ENCODE measurements around the gene AGTPBP1.

AGTPBP1 gene

DNA sequence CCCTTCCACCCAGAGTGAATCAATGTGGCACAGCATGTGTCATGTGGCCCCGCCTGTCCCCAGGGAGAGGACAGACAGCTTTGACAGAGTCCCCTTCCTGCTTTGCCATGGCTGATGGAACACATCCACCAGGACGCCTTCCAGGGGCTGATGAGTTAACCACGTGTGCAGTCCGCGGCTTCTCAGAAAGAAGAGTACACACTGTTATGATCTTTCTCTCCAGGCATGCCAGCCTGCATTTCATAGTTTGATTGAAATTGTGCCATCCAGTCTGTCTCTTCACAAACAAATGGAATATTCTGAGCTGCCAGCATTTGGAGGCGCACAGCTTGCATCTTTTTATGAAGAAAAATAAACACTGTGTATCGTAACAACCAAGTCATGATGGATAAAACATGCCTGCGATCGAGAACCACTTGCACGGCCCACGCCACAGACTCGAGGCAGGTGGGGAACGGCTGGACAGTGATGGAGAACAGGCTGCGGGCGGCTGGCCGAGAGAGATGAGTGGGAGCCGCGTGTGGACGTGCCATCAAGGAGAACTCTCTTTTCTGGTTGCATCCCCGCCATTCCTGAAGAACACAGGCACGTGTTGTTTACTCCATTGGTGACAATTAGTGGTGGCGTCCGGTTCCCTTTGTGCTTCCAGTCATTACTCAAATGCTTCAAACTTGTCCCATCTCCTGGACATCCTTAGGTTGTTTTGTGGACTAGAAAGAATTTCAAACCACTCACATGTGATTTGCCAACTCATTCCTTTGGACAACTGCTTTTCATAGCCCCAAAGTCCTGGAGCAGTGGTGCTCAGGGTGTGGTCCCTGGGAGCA is 220.2 kb downstream of the AGTPBP1 start:
- no peak for DNase-seq (ENCODE audit: low read depth)
- no peak overlapping the region for H3K4me3 ChIP-seq (replicated peaks; ENCODE audit: low read depth, low read length)

DNA sequence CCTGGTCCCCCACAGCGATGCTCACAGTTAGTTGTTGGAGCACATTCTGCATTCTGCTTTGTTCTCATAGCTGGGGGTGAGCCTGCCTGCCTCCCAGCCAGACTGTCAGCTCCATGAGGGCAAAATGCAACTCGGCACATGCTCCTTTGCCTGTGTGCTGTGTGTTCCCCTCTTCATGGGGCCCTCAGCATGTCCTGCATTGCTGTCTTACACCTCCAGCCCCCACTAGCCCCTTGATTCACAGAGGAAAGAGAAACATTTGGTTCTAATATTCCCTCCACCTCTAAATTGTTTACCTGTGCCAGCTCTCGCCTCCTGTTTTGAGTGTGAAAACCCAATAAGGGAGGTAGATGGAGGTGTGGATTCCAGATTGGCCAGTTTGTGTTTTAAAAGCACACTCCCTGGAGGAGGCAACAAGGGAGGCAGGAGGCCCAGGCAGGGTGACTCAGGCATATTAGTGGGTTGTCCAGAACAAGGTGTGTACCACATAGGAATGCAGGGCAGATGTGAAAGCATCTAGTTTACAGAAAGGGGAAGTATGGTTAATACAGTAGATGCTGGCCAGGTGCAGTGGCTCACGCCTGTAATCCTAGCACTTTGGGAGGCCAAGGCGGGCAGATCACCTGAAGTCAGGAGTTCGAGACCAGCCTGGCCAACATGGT is 224.6 kb downstream of the AGTPBP1 start:
- no peak for DNase-seq (ENCODE audit: low read depth)

More for the DNA sequence above, 220.2 kb downstream of the AGTPBP1 start:
- TF ChIP-seq, protein P1, sequence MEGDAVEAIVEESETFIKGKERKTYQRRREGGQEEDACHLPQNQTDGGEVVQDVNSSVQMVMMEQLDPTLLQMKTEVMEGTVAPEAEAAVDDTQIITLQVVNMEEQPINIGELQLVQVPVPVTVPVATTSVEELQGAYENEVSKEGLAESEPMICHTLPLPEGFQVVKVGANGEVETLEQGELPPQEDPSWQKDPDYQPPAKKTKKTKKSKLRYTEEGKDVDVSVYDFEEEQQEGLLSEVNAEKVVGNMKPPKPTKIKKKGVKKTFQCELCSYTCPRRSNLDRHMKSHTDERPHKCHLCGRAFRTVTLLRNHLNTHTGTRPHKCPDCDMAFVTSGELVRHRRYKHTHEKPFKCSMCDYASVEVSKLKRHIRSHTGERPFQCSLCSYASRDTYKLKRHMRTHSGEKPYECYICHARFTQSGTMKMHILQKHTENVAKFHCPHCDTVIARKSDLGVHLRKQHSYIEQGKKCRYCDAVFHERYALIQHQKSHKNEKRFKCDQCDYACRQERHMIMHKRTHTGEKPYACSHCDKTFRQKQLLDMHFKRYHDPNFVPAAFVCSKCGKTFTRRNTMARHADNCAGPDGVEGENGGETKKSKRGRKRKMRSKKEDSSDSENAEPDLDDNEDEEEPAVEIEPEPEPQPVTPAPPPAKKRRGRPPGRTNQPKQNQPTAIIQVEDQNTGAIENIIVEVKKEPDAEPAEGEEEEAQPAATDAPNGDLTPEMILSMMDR (IDR thresholded peaks at IDR 0.05; ENCODE audit: low read length, missing control alignments), result no peak

DNA sequence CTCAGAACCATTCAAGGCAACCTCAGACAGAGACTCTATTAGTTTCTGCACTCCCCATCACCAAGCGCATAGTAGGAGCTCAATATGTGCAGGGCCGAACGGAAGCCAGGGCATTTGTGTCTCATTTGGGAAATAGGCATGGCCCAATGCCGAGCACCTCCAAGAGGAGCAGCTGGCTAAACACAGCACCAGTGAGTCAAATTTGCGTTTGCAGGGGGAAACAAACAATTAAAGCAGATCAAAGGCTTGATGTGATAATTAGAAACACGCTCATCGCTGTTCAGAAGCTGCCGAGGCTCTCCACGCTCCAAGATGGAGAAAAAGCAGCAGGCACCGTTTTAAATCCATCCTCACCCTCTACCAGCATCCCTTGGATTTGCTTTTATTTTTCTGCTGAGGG is 225.3 kb downstream of the AGTPBP1 start:
- TF ChIP-seq, protein P1 (IDR thresholded peaks at IDR 0.05; ENCODE audit: low read length, missing control alignments), result no peak
- no peak for DNase-seq (ENCODE audit: low read depth)
- H3K4me3 ChIP-seq (replicated peaks; ENCODE audit: low read depth, low read length), result no peak overlapping the region

More for the DNA sequence above, 224.6 kb downstream of the AGTPBP1 start:
- TF ChIP-seq, protein P1 (IDR thresholded peaks at IDR 0.05; ENCODE audit: low read length, missing control alignments), result no peak
- H3K4me3 ChIP-seq (replicated peaks; ENCODE audit: low read depth, low read length), result no peak overlapping the region

DNA sequence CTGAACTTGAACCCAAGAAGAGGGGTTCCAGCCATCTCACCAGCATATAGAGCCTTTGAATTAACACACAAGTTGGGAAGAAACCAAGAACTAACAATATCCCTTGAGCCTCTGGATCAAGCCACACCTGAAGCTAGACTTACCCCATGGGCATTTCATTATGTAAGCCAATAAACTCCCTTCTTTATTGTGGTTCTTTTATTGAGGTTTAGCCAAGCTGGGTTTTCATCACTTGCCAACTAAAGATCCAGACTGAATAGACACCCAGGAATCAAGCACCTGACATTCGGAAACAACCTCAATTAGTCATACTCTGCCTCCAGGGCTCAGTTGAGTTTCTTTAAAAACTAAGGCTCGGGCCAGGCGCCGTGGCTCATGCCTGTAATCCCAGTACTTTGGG is 226.7 kb downstream of the AGTPBP1 start:
- no peak overlapping the region for H3K4me3 ChIP-seq (replicated peaks; ENCODE audit: low read depth, low read length)
- no peak for DNase-seq (ENCODE audit: low read depth)
- TF ChIP-seq, protein P1 (IDR thresholded peaks at IDR 0.05; ENCODE audit: low read length, missing control alignments), result no peak

DNA sequence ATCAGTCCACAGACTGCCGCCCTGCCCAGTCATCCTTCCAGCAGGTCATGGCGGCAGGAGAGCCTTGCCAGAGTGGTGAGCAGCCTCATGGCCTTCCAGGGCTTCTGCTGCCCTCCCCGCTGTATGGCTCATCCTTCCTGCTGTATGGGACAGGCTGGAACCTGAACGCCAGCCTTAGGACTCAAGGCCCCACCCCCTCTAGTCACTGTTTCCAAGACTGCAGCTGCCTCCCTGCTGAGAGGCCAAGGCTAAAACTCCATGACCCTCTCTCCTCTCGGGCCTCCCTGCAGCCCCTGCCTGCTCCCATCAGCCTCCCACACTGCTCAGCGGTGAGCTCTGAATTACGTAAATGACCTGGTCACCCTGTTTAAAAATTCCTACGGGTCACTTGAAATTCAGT is 227.5 kb downstream of the AGTPBP1 start:
- H3K4me3 ChIP-seq (replicated peaks; ENCODE audit: low read depth, low read length), result no peak overlapping the region
- DNase-seq (ENCODE audit: low read depth), result no peak
- TF ChIP-seq, protein P1 (IDR thresholded peaks at IDR 0.05; ENCODE audit: low read length, missing control alignments), result no peak

DNA sequence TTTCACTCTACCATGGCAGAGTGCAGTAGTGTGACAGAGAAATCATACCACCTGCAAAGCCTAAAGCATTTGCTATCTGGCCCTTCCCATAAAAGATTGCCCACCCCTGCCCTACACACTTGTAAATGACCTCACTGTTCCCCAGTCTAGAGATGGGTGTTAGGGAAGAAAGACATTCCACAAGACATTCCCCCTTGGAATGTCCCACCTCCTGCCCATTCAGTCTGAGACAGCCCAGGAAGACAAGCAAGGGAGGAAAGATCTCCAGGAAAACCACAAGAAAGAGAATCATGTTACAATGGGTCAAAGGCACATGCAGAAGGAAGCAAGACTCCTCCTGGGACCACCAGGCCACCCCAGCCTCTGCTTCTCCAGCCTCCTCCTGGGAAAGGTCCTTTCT is 230.0 kb downstream of the AGTPBP1 start:
- TF ChIP-seq, protein P1 (IDR thresholded peaks at IDR 0.05; ENCODE audit: low read length, missing control alignments), result no peak
- no peak overlapping the region for H3K4me3 ChIP-seq (replicated peaks; ENCODE audit: low read depth, low read length)
- no peak for DNase-seq (ENCODE audit: low read depth)

Measured in fibroblast of pulmonary artery (primary cell).